ENCODE data around the gene ARHGAP27. TPM values are rescaled to one million over a fixed set of nuclear protein-coding genes. Genes with fewer than 3 reads are reported as not detected.

The ARHGAP27 gene
- total and polyA plus RNA-seq, 9 of the 15 experiments (the other 6 are each of a cell fraction or from before 2014, with no cell fraction given): 0.04 to 4.6 (median 2.1) TPM

DNA sequence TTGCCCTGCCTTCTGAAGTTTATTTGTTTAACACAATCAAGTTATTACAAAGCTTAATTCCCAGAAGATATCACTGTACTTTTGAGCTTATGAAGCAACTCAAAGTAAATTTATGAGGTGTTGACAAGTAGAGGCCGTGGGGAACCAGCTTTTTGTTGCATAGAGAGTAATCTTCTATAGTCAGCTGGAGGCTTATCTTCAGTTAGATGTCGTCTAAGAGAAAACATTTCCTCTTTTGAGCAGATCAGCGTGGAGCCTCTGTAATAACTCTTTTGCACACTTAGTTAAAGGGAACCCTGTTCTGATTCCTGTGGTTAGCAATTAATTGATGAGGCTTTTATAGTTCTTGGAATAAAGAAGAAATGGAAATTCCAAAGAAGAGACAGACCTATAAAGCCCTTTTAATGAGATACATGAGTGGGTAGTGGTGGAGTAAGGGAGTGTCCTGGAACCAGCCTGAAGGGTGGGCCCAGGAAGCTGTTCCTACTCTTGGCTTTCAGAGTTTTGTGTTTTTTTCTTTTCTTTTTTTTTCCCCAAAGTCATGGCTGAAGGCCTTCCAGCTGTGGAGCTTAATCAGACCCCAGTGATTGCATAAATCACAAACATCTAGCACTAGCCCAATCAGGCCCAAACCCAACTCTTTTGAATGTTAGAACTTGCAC lies 87.0 kb downstream of the ARHGAP27 start (continued):
- TF ChIP-seq TOE1 (IDR thresholded peaks at IDR 0.05; ENCODE audit: borderline replicate concordance) (peak; percentile 76; the same call in 1 of the 2 replicates), TOE1 (CRISPR knock-in tag; IDR thresholded peaks at IDR 0.05; ENCODE audit: borderline replicate concordance, low read depth) (no peak), NUFIP1 (IDR thresholded peaks at IDR 0.05; ENCODE audit: partially characterized antibody) (peak; percentile 70), PTBP1 (IDR thresholded peaks at IDR 0.05; ENCODE audit: low read depth, low read length) (no peak), JUN (IDR thresholded peaks at IDR 0.05; ENCODE audit: borderline replicate concordance, low read depth, low read length) (0 out of 2 replicates have a peak, but pooled peaks have one; percentile 27), JUN (CRISPR knock-in tag; IDR thresholded peaks at IDR 0.05; ENCODE audit: borderline replicate concordance) (no peak), DMBX1 (CRISPR knock-in tag; IDR thresholded peaks at IDR 0.05; ENCODE audit: borderline replicate concordance) (peak; percentile 80)
- TF ChIP-seq, protein P1, sequence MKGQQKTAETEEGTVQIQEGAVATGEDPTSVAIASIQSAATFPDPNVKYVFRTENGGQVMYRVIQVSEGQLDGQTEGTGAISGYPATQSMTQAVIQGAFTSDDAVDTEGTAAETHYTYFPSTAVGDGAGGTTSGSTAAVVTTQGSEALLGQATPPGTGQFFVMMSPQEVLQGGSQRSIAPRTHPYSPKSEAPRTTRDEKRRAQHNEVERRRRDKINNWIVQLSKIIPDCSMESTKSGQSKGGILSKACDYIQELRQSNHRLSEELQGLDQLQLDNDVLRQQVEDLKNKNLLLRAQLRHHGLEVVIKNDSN (CRISPR knock-in tag; IDR thresholded peaks at IDR 0.05): no peak
- TF ChIP-seq, protein P2, sequence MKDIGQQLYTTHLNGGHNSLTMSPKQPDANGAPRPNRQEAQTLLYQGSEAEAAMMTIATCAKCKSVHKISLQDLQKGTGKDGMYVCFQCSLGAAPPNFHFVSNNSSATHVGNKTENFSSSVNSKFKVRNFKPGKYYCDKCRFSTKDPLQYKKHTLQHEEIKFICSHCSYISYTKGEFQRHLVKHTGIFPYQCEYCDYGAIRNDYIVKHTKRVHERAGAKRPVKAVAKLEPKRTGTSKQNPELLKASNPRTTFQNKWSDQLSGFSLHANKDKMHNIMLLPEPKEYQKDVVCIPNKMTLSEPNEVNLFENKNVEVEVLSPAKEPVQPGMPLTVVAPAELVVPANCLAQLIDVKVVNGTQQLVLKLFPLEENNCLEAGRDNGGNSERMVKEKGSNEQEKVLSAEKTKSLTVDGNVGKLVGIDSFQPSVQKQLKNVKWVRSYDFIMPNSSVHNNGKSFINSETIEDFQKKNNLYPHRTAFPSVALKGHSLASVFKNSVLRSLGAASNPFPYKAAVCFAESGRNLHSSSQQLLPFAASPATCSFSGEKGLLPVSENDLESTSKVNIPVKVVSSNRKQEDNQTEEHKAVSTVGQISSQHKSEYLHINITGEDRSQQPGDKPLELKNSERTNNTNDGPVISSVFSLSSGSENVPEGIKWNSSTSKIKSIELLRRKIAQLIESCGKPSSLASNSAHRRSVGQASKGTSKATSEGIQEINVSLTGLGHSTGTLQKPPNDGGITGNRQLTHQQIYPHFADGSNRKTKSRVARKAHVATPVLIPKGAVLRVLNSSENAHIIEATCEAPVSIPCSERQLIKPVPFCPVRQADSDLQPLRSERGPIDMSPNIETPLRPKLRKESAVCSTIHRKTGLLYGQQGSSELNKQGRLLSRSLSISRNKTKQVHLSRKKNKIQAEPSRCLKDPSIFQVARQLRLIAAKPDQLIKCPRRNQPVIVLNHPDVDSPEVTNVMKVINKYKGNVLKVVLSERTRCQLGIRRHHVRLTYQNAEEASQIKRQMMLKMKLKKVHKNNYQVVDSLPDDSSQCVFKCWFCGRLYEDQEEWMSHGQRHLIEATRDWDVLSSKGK (CRISPR knock-in tag; IDR thresholded peaks at IDR 0.05): 0 out of 2 replicates have a peak, but pooled peaks have one; percentile 31
